GM19025 (cell line): ENCODE data around the gene PAM.
A peak's percentile ranks its signal among the peaks of the same experiment; 100 is the strongest.

Experiments used
- ATAC-seq: cut with Tn5 transposase; IDR thresholded peaks from one replicate; pipeline ENCODE4 v1.9.1; 2021; ENCODE audit warnings: mild to moderate bottlenecking, low read depth, moderate library complexity; ENCODE audit not compliant: unreplicated experiment

PAM gene

GRCh38 chr5:102754767-102755431 lies at the start of gene PAM:
Gene PAM, plus strand, starts transcription at chr5:102755305. Its CDS starts 110,891 bp downstream, at chr5:102866196.
- ATAC-seq = peak; percentile 83

GRCh38 chr5:102711525-102712385 lies 43.4 kb upstream of the PAM start:
- ATAC-seq = no peak

DNA sequence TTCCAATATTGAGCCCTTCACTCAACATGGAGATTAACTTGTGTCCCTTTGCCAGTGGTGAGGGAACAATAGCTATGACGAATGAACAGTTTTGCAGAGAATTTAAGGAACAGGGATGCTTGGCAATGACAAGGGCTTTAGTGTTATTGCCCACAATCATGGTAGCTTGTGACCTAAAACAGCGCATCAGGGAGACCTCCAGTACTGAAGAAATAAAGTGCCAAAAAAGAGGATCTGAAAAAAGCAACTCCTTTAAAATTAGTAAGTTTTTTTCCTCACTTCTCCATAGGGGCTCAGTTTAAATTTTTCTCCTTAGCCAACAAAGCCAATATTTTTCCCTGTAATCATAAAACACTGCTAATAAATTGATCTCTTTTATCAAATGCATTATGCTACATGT lies 41.8 kb upstream of the PAM start:
- ATAC-seq = no peak

DNA sequence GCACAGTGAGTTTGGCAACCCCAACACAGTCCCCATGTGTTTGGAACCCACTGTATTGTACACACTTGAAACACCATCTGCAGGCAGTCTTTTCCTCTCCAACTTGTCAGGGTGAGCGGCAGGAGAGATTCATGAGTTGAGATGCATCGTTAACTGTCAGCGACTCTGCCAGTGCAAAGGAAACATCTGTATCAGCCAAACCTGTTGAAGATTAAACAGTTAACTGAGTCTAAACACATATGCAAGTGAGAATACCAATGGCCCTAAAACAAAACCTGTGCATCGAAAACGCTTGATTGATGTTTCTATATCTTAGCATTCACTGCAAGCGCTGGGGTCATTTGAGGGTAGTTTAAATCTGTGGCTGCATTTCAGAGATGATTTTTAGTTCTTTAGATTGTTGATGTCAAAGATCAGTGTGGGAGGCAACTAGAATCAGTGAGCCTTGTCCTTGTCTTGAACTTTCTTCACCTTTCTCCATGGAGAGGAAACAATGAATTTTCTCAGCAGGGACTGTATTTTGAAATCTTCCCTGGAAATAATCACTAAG lies 41.3 kb upstream of the PAM start:
- no peak for ATAC-seq

DNA sequence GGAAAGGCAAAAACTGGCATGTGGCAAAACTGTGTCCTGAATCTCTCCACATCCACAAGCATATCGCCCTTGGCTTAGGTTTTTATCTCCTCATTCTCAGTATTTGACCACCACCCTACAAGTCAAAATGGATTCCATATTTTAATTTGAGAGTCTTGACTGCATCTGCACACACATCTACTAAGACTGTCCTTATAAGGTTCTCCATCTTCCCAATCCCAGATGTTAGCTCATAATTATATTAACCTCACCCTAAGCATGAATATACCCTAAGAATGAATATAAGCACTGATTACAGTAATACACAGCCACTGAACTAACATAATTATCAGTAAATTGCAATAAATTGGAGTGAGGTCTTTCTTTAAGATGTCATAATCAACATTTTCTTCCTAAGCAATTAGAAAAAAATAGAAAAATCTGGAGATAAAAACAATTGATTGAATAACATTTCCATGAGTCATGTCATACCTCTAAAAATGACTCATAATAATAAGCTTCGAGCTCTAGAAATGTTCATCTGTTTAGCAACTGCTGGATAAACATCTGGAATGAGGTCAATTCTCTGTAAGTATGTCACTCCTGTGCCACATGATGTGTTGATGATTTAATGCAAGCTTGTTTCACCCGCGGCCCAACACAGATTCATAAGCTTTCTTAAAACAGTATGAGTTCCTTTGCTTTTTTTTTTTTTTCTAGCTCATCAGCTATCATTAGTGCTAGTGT lies 39.9 kb upstream of the PAM start:
- ATAC-seq = no peak

DNA sequence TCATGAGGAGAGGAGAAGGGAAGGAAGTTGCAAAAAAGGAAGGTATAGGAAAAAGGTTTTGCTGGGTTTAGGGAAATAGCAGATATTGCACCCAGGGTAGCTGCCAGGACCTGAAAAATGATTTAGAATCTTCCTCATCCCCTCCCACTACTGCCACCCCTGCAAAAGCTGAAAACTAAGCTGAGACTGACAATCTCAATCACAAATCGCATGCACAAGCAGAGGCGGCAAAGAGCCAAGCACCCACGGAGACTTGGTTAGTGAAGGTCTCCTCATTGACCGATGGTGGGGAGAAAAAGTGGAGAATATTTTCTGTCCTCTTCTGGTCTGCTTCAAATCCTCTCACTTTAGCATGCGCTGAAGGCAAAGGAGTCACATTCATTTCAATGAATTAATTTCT lies 39.1 kb upstream of the PAM start:
- no peak for ATAC-seq

DNA sequence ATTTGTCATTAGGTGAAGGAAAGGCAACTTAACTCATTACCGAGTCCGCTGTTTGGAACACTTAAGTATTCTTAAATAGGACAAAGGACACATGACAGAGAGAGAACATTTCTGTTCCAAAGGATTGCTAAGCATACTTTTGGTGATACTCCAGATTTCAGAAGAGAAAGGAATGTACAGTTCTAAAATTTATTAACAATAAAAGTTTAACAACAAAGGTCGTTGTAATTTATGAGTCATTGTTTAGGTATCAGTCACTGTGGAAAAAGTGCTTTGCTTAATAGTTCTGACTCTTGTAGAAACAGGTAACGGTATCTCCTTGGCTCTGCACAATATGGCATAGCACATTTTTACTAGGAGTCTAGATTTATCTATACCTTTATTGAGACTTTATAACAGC lies 36.3 kb upstream of the PAM start:
- no peak for ATAC-seq

- no peak for ATAC-seq
These were observed 35.2 kb upstream of the PAM start for GRCh38 chr5:102719886-102720285.

DNA sequence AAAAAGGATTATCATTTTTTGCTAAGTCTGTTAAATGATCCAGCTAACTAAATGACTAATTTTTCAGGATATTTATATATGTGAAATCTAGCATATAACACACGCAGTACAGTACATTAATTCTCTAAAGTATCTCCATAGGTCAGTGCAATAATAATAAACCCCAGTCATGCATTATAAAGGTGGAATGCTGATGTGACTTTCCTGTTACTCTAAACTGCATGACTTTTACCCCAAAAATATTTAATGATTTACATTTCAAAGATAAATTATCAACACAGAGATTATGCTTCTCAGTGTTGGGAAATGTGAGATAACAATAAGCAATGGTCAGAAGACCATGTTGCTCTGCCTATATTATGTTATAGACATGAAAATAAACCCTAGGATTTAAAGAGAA lies 34.1 kb upstream of the PAM start:
- ATAC-seq = no peak

- ATAC-seq = no peak
These were observed 32.2 kb upstream of the PAM start for GRCh38 chr5:102722931-102723330.

GRCh38 chr5:102731693-102732092 lies 23.4 kb upstream of the PAM start:
- no peak for ATAC-seq

GRCh38 chr5:102733534-102733933 lies 21.6 kb upstream of the PAM start:
- ATAC-seq = no peak

- no peak for ATAC-seq
These were observed 17.9 kb upstream of the PAM start for GRCh38 chr5:102737161-102737560.

DNA sequence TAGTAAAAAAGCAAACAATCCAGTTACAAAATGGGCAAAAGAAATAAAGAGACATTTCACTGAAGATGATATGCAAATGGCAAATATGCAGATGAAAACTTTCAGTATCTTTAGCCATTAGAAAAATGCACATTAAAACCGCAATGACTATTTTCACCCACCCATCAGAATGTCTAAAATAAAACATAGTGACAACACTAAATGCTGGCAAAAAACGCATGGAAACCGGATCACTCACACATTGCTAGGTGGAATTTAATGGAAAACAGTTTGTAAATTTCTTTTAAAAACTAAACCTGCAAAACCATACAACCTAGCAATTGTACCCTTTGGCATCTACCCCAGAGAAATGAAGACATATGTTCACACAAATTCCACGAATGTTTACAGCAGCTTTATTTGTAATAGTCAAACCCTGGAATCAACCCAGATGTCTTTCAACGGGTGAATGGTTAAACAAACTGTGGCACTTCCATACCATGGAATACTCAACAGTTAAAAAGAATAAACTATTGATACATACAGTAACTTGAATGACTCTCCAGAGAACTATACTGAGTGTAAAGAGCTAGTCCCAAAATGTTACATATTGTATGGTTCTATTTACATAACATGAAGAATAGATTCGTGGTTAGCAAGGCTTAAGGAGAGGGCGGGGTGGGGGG lies 17.2 kb upstream of the PAM start:
- ATAC-seq = no peak

DNA sequence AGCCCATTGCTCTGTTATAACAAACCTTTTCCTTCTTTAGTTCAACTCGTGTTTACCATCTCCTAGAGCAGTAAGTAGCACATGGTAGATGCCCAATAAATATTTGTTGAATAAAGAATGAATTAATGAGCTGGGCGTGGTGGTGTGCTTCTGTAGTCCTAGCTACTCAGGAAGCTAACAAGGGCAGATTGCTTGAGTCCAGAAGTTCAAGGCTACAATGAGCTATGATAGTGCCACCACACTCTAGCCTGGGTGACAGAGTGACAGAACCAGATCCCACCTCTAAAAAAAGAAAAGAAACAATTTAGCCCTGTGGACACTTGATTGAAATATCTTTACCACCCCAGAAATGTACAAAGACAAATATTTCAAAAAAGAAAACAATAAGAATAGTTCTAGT lies 14.6 kb upstream of the PAM start:
- no peak for ATAC-seq

DNA sequence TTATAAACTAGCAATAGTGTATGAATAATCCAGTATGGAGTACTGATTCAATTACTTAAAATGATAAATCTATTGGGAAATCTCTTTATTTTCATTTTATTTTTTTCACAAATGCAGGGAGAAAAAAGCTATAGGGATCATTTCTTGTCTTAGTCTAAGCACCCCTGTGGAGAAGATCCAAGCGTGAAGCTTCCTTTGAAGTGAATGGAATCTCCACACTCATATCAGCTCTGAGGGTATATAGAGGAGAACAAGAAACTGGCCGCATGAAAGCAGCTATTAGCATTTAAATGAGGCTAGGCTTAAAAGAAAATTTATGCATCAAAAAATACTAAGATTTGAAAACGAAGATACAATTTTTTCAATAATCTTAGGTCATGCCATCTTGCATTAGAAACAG lies 12.9 kb upstream of the PAM start:
- no peak for ATAC-seq

- no peak for ATAC-seq
These were observed 11.2 kb upstream of the PAM start for GRCh38 chr5:102743900-102744299.

DNA sequence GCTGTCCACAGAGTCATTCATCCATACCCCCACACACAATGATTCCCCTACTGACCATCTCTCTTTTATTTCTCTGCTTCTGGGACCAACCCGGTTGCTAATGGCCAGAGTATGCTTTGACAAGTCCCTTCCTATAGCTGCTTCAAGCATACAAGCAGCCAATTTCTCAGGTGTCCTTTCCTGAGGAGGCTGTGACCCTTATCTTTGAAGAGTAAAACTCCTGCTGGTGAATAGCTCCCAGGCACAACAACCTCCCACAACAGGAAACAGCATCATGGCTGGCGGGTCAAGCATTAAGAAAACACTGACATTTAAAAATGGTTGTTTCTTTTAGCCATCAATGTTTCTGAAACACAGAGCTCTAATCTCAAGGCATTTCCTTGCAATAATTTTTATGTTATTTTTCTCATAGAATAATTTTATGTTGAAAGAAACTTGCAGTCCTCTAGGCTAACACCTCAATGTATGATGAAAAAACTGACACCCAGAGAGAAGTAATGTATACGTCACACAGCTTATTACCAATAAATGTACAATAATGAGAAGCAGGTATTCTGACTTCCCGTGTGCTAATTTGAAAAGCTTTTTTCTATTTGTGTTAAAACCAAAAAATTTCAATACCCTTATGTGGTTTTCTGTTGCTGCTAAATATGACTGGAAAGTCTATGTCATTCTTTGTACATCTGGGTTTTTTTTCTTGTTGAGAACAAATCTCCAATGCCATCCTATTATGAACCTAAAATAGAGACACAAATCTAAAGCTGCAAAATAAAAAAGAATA lies 7.5 kb upstream of the PAM start:
- peak; percentile 38 for ATAC-seq

- no peak for ATAC-seq
These were observed 5.6 kb upstream of the PAM start for GRCh38 chr5:102749416-102750030.
